ENCODE results near the gene RAB12.

Gene RAB12

DNA sequence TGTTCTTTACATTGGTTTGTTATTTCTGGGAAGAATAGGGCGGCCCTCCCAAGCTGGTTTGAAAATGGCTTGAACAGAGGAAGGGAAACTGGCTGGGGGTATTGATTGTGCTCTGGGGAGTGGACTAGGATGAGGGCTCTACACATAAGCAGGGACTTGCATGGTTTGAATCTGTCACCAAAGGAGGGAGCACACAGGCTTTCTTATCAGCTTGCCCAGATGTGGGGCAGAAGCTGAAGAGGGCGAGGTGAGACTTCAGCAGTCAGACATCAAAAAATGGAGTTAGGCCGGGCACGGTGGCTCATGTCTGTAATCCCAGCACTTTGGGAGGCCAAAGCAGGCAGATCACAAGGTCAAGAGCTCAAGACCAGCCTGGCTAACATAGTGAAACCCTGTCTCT lies 7.2 kb upstream of the RAB12 start:
- Histone ChIP-seq H3K4me3 (ENCODE audit: low read depth, low read length) (no peak overlapping the region), H3K9ac (ENCODE audit: low read depth, low read length) (no peak overlapping the region), H3K27me3 (ENCODE audit: control insufficient read depth, insufficient read depth, low read length) (no peaks in the 10 kb centered on the region), H3K4me1 (ENCODE audit: control insufficient read depth, insufficient read depth, low read length) (no peaks in the 10 kb centered on the region), H3K9me3 (ENCODE audit: control insufficient read depth, insufficient read depth, low read length) (no peaks in the 10 kb centered on the region), H3K36me3 (ENCODE audit: control insufficient read depth, insufficient read depth, low read length) (no peaks in the 10 kb centered on the region)

DNA sequence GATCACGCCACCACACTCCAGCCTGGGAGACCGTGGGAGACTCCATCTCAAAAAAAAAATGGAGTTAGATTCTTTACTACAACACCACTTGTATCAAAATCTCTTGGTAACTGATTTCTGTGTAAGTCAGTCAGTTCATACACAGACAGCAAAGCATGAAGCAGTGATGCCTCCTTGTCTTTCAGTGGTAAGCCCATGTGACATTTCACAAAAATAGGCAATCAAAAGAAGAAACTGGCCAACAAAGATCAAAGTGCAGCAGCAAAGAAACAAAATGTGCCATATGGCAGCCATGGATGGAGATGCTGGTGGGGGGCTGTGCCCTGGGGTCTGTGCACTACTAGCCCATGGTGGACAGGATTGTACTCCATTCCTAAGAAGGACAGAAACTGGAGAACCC lies 6.7 kb upstream of the RAB12 start:
- no peak overlapping the region for H3K9ac ChIP-seq (ENCODE audit: low read depth, low read length)
- H3K36me3 ChIP-seq (ENCODE audit: control insufficient read depth, insufficient read depth, low read length): no peaks in the 10 kb centered on the region
- no peaks in the 10 kb centered on the region for H3K4me1 ChIP-seq (ENCODE audit: control insufficient read depth, insufficient read depth, low read length)
- H3K4me3 ChIP-seq (ENCODE audit: low read depth, low read length): no peak overlapping the region
- H3K27me3 ChIP-seq (ENCODE audit: control insufficient read depth, insufficient read depth, low read length): no peaks in the 10 kb centered on the region
- H3K9me3 ChIP-seq (ENCODE audit: control insufficient read depth, insufficient read depth, low read length): no peaks in the 10 kb centered on the region

DNA sequence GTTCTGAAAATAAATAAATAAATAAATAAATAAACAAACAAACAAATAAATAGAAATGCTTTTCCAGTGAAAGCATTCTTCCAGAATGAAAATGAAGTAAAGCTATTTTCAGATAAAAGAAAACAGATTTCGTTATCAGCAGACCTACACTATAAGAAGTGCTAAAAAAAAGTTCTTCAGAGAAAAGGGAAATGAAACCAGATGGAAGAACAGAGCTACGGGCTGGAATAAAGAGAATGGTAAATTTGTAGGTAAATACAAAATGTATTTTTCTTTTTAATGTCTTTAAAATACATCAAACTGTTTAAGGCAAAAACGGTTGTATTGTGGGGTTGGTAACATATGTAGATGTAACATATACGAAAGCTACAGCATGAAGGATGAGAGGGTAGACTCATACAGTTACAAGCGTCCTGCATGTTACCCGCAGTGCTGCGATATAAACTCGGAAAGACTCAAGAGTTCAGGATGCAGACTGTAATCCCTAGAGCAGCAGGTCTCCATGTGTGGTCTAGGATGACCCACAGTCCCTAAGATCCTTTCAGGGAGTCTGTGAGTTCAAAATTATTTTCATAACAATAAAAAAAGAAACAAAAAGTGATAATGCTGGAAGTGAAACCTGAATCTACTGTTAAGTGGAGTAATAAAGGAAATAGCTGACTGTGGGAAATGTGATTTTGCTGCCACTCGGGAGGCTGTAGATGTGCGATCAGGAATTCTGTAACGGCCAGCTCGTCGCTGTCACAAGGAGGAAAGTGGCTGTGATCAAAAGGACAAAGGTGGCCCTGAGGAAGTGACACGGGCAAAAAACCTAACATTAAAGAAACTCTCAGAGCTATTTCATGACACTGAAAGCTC lies 5.3 kb upstream of the RAB12 start:
- Histone ChIP-seq H3K9me3 (ENCODE audit: control insufficient read depth, insufficient read depth, low read length) (no peaks in the 10 kb centered on the region), H3K4me1 (ENCODE audit: control insufficient read depth, insufficient read depth, low read length) (peaks cover 4% of the 10 kb centered on the region), H3K4me3 (ENCODE audit: low read depth, low read length) (no peak overlapping the region), H3K9ac (ENCODE audit: low read depth, low read length) (no peak overlapping the region), H3K27me3 (ENCODE audit: control insufficient read depth, insufficient read depth, low read length) (no peaks in the 10 kb centered on the region), H3K36me3 (ENCODE audit: control insufficient read depth, insufficient read depth, low read length) (no peaks in the 10 kb centered on the region)

DNA sequence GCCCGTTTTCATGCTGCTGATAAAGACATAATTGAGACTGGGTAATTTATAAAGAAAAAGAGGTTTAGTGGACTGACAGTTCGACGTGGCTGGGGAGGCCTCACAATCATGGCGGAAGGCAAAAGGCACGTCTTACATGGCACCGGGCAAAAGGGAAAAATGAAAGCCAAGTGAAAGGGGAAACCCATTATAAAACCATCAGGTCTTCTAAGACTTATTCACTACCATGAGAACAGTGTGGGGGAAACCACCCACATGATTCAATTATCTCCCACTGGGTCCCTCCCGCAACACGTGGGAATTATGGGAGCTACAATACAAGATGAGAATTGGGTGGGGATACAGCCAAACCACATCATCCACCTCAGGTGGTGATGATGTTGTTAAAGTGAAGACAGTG lies 3.3 kb upstream of the RAB12 start:
- Histone ChIP-seq H3K4me1 (ENCODE audit: control insufficient read depth, insufficient read depth, low read length) (peaks cover 4% of the 10 kb centered on the region), H3K36me3 (ENCODE audit: control insufficient read depth, insufficient read depth, low read length) (no peaks in the 10 kb centered on the region), H3K9ac (ENCODE audit: low read depth, low read length) (no peak overlapping the region), H3K27me3 (ENCODE audit: control insufficient read depth, insufficient read depth, low read length) (no peaks in the 10 kb centered on the region), H3K9me3 (ENCODE audit: control insufficient read depth, insufficient read depth, low read length) (no peaks in the 10 kb centered on the region), H3K4me3 (ENCODE audit: low read depth, low read length) (no peak overlapping the region)

DNA sequence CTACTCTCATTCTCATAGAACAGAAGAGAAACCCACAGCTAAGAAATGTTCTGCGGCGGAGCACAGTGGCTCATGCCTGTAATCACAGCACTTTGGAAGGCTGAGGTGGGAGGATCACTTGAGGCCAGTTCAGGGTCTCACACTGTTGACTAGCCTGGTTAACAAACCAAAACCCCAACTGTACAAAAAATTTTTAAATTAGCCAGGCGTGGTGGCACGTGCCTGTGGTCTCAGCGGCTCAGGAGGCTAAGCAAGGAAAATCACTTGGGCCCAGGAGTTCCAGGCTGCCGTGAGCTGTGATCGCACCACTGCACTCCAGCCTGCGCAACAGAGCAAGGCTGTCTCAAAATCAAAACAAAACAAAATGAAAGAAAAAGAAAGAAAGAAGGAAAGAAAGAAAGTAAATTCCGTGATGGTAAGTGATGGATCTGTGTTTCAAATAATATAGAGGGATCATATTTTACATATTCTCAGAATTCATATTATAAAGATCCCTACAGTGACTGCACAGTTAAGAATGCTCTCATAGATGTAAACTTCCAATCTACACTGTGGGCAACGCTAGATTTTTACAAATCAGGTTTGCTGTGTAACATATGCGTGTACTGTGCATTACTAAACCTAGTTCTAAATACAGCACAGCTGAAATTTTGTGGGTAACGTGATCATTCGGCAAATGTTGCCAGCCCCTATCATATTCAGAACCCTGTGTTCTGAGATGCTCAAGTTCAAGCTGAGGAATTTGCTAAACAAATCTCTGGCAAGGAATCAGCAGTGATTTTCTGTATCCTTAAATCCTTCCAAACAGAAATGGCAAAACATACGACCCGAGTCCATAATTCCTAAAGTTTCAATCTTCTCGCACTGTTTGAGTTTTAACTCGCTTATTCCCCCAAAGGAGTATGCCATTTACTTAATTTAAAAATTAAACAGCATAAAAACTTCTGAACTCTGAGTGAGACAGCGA lies 1.2 kb upstream of the RAB12 start:
- peaks cover 7% of the 10 kb centered on the region for H3K4me1 ChIP-seq (ENCODE audit: control insufficient read depth, insufficient read depth, low read length)
- peak overlapping the region; percentile 64 for H3K4me3 ChIP-seq (ENCODE audit: low read depth, low read length)
- no peaks in the 10 kb centered on the region for H3K9me3 ChIP-seq (ENCODE audit: control insufficient read depth, insufficient read depth, low read length)
- no peaks in the 10 kb centered on the region for H3K27me3 ChIP-seq (ENCODE audit: control insufficient read depth, insufficient read depth, low read length)
- H3K36me3 ChIP-seq (ENCODE audit: control insufficient read depth, insufficient read depth, low read length): peaks cover 5% of the 10 kb centered on the region
- H3K9ac ChIP-seq (ENCODE audit: low read depth, low read length): peak overlapping the region; percentile 71

DNA sequence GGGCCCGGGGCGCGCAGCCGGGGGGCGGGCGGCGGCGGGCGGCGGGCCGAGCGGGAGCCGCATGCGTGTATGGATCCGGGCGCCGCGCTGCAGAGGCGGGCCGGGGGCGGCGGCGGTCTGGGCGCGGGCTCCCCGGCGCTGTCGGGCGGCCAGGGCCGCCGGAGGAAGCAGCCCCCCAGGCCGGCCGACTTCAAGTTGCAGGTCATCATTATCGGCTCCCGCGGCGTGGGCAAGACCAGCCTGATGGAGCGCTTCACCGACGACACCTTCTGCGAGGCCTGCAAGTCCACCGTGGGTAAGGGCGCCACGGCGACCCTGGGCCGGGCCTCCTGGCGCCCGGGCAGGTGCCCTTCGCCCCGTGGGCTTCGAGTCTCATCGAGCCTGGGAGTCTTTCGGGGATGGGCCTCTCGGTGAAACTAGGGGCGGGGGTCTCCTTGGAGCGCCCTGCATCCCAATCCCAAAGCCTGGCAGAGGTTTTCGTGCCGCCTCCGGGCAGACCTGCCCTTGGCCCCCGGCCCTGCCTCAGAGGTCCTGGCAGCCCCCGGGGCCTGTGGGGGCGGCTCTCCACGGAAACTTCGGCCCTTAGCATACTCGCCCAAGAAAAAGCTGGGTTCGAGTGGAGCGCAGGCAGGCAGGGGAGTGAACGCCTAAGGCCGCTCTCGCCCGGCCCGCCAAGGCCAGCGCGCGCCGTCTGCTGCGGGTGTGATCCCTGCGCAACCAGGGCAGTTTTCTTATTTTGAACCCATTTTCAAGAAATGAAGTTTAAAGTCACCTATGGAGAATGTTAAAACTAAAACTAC lies 622 bp downstream of the RAB12 start:
- peak overlapping the region; percentile 94 for H3K9ac ChIP-seq (ENCODE audit: low read depth, low read length)
- H3K9me3 ChIP-seq (ENCODE audit: control insufficient read depth, insufficient read depth, low read length): no peaks in the 10 kb centered on the region
- H3K36me3 ChIP-seq (ENCODE audit: control insufficient read depth, insufficient read depth, low read length): peaks cover 5% of the 10 kb centered on the region
- peaks cover 15% of the 10 kb centered on the region for H3K4me1 ChIP-seq (ENCODE audit: control insufficient read depth, insufficient read depth, low read length)
- peak overlapping the region; percentile 88 for H3K4me3 ChIP-seq (ENCODE audit: low read depth, low read length)
- H3K27me3 ChIP-seq (ENCODE audit: control insufficient read depth, insufficient read depth, low read length): no peaks in the 10 kb centered on the region

DNA sequence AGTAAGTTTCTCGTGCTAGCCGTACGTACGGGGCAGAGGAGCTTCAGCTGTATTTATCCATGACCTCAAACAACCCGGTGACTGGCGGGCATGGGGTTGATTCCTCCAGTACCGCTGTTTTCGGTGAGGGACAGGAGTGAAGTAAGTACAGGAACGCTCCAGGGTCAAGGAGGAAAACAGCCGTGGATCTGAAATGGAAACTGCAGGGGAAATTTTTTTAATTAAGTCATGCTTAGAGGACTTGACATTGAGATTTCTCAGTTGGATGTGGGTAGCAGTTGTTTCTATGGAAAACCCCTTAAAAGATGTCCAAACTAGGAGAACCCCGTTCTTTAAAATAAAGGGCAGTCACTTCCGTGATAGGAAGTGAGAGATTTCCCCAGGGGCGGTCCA lies 1.2 kb downstream of the RAB12 start:
- H3K9ac ChIP-seq (ENCODE audit: low read depth, low read length): peak overlapping the region; percentile 94
- H3K27me3 ChIP-seq (ENCODE audit: control insufficient read depth, insufficient read depth, low read length): no peaks in the 10 kb centered on the region
- H3K36me3 ChIP-seq (ENCODE audit: control insufficient read depth, insufficient read depth, low read length): peaks cover 5% of the 10 kb centered on the region
- peaks cover 21% of the 10 kb centered on the region for H3K4me1 ChIP-seq (ENCODE audit: control insufficient read depth, insufficient read depth, low read length)
- H3K9me3 ChIP-seq (ENCODE audit: control insufficient read depth, insufficient read depth, low read length): no peaks in the 10 kb centered on the region
- H3K4me3 ChIP-seq (ENCODE audit: low read depth, low read length): peak overlapping the region; percentile 88

DNA sequence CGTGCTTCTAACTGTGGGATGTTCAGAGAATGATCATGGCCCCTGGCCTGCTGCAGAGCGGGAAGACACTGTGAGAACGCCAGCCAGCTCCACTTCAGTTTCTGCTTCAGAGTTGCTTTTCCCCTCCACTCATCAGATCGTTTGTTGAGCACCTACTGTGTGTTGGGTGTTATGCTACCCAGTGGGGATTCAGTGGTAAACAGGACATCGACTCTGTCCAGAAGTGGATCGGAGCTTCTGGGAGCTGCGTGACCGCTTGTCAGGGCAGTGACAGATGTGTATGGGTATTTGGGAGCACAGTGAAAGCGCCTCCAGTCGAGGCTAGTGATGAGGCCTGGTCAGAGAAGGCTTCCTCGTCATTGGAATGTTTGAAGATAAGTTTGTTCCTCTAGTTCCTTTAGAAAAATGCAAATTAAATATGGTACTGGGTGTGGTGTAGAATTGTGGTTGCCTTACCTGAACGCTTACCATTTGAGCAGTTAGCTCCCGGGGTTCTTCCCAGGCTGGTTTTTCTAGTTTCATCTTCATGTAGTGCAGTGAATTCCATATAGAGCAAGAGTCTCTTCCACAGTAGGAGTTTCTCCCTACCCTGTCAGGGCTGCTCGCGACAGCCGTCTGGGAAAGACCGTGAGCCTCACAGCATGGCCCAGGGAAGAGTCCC lies 2.8 kb downstream of the RAB12 start:
- Histone ChIP-seq H3K36me3 (ENCODE audit: control insufficient read depth, insufficient read depth, low read length) (peaks cover 5% of the 10 kb centered on the region), H3K4me1 (ENCODE audit: control insufficient read depth, insufficient read depth, low read length) (peaks cover 30% of the 10 kb centered on the region), H3K27me3 (ENCODE audit: control insufficient read depth, insufficient read depth, low read length) (no peaks in the 10 kb centered on the region), H3K9me3 (ENCODE audit: control insufficient read depth, insufficient read depth, low read length) (no peaks in the 10 kb centered on the region), H3K9ac (ENCODE audit: low read depth, low read length) (no peak overlapping the region), H3K4me3 (ENCODE audit: low read depth, low read length) (peak overlapping the region; percentile 88)

DNA sequence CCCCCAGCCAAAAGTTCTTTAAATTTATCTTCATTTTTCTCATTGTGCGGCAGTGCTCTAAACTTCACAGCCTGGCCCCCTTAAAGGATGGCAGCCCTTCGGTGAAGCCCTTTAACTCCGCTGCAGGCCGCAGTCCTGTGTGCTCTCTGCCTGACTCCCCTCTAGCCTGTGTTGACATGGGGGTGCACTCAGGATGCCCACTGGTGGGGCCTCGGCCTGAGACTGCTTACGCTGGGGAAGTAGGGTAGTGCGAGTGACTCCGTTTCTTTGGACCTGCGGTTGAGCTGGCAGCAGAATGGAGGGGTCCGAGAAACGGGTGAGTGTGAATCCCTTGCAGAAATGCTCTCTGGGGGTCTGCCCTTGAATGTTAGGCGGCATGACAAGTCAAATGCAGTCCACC lies 5.6 kb downstream of the RAB12 start:
- Histone ChIP-seq H3K36me3 (ENCODE audit: control insufficient read depth, insufficient read depth, low read length) (peaks cover 5% of the 10 kb centered on the region), H3K4me3 (ENCODE audit: low read depth, low read length) (peak overlapping the region; percentile 11), H3K4me1 (ENCODE audit: control insufficient read depth, insufficient read depth, low read length) (peaks cover 39% of the 10 kb centered on the region), H3K27me3 (ENCODE audit: control insufficient read depth, insufficient read depth, low read length) (no peaks in the 10 kb centered on the region), H3K9me3 (ENCODE audit: control insufficient read depth, insufficient read depth, low read length) (no peaks in the 10 kb centered on the region), H3K9ac (ENCODE audit: low read depth, low read length) (peak overlapping the region; percentile 47)

DNA sequence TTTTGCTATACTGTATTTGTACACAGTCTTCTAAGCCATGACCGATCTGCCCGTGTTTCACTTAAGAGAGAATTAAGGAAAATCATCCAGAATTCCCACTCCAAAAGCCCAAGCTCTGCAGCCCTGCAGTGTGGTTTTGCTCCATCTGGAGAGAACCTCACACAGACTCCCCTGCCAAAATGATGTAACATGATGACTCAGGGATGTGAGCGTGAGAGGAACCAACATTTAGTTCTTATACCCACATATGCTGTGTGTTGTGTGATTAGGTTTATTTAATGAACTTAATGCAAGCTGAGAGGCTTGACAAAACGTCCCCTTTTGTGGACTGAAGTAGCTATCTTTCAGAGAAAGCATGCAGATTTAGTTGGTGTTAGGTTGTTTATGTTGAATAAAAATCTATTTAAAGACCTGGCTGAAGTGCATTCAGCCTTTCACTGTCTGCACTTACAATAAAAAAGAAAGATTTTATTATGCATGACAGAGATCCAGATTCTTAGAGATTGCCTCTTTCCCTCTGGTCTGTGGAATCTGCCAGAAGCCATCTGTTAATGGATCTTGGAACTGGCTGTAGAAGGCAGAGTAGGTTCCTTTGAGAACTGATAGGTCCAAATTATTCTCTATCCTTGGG lies 6.3 kb downstream of the RAB12 start:
- Histone ChIP-seq H3K4me1 (ENCODE audit: control insufficient read depth, insufficient read depth, low read length) (peaks cover 44% of the 10 kb centered on the region), H3K27me3 (ENCODE audit: control insufficient read depth, insufficient read depth, low read length) (no peaks in the 10 kb centered on the region), H3K9ac (ENCODE audit: low read depth, low read length) (no peak overlapping the region), H3K4me3 (ENCODE audit: low read depth, low read length) (peak overlapping the region; percentile 11), H3K9me3 (ENCODE audit: control insufficient read depth, insufficient read depth, low read length) (no peaks in the 10 kb centered on the region), H3K36me3 (ENCODE audit: control insufficient read depth, insufficient read depth, low read length) (peaks cover 5% of the 10 kb centered on the region)
